Stimulated activated naive CD8-positive, alpha-beta T cell treated with anti-CD3 and anti-CD28 coated beads, Interleukin-15, Interleukin-2, amounts not matched to agents 100 ng/mL and 50 ng/mL, for 24 hours (primary cell): ENCODE data around the gene EHMT2.
A peak's percentile ranks its signal among the peaks of the same experiment; 100 is the strongest.
"Not testable (repeated sequence)": the region's sequence is repeated elsewhere in the genome, so short reads cannot be mapped to it uniquely, and the experiment has no call there.

Experiments
- H3K27ac Mint-ChIP-seq: one replicate; pipeline ENCODE4 v1.8.0; 2021; ENCODE audit warnings: mild to moderate bottlenecking, mixed read lengths
- H3K27me3 Mint-ChIP-seq: one replicate; pipeline ENCODE4 v1.8.0; 2021; ENCODE audit warnings: mixed read lengths
- H3K36me3 Mint-ChIP-seq: one replicate; pipeline ENCODE4 v1.8.0; 2021; ENCODE audit warnings: low read depth, mixed read lengths
- H3K4me1 Mint-ChIP-seq: one replicate; pipeline ENCODE4 v1.8.0; 2021; ENCODE audit warnings: low read depth, mixed read lengths
- H3K4me3 Mint-ChIP-seq: one replicate; pipeline ENCODE4 v1.8.0; 2021; ENCODE audit warnings: mild to moderate bottlenecking, mixed read lengths
- H3K9me3 Mint-ChIP-seq: one replicate; pipeline ENCODE4 v1.8.0; 2021; ENCODE audit warnings: mixed read lengths

The EHMT2 gene

DNA sequence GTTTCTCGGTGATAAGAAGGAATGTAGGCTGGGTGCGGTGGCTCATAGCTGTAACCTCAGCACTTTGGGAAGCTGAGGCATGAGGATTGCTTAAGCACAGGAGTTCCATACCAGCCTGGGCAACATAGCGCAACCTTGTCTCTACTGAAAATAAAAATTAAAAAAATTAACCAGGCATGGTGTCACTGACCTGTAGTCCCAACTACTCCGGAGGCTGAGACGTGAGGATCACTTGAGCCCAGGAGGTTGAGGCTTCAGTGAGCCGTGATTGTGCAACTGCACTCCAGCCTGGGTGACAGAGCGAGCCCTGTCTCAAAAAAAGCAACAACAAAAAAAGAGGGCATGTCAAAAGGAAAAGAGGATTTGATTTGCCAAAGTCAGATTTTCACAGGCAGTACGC, 38.8 kb downstream of the EHMT2 start:
- Mint-ChIP-seq H3K27me3 (no peaks in the 10 kb centered on the region), H3K4me3 (no peak overlapping the region), H3K27ac (no peak overlapping the region), H3K9me3 (no peaks in the 10 kb centered on the region), H3K4me1 (peaks cover 16% of the 10 kb centered on the region), H3K36me3 (peaks cover 25% of the 10 kb centered on the region)

GRCh38 chr6:31857774-31858173, 39.7 kb downstream of the EHMT2 start:
- not testable (repeated sequence) for H3K4me3 Mint-ChIP-seq, H3K27me3 Mint-ChIP-seq, H3K27ac Mint-ChIP-seq, H3K9me3 Mint-ChIP-seq
- Mint-ChIP-seq H3K4me1 (peaks cover 11% of the 10 kb centered on the region), H3K36me3 (peaks cover 23% of the 10 kb centered on the region)

GRCh38 chr6:31851980-31852718, 45.3 kb downstream of the EHMT2 start:
- H3K27me3 Mint-ChIP-seq, H3K27ac Mint-ChIP-seq, H3K4me3 Mint-ChIP-seq, H3K36me3 Mint-ChIP-seq, H3K9me3 Mint-ChIP-seq, H3K4me1 Mint-ChIP-seq: not testable (repeated sequence)

- Mint-ChIP-seq H3K9me3 (no peaks in the 10 kb centered on the region), H3K4me3 (no peak overlapping the region), H3K4me1 (no peaks in the 10 kb centered on the region), H3K27ac (no peak overlapping the region), H3K36me3 (no peaks in the 10 kb centered on the region), H3K27me3 (no peaks in the 10 kb centered on the region)
Observed at GRCh38 chr6:31851485-31851832, 46.0 kb downstream of the EHMT2 start.

- no peak overlapping the region for H3K27ac Mint-ChIP-seq
- H3K4me3 Mint-ChIP-seq = no peak overlapping the region
- no peaks in the 10 kb centered on the region for H3K9me3 Mint-ChIP-seq
- H3K27me3 Mint-ChIP-seq = no peaks in the 10 kb centered on the region
- H3K4me1 Mint-ChIP-seq = no peaks in the 10 kb centered on the region
- H3K36me3 Mint-ChIP-seq = no peaks in the 10 kb centered on the region
Observed at GRCh38 chr6:31850765-31851484, 46.6 kb downstream of the EHMT2 start.

- Mint-ChIP-seq H3K36me3 (no peaks in the 10 kb centered on the region), H3K4me3 (no peak overlapping the region), H3K27me3 (no peaks in the 10 kb centered on the region), H3K4me1 (no peaks in the 10 kb centered on the region), H3K9me3 (no peaks in the 10 kb centered on the region), H3K27ac (no peak overlapping the region)
Observed at GRCh38 chr6:31847276-31847978, 50.1 kb downstream of the EHMT2 start.

DNA sequence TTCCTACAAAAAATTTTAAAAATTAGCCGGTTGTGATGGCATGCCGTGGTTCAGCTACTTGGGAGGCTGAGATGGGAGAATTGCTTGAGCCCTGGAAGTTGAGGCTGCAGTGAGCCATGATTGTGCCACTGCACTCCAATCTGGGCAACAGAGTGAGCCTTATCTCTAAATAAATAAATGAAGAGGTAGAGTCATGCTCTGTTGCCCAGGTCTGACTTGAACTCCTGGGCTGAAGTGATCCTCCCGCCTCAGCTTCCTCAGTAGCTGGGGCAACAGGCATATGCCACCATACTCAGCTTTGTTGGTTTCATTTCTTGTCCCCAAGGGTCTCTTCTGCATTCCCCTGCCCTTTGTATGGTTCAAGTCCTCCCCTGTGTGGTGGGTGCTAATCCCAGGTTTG, 53.0 kb downstream of the EHMT2 start:
- Mint-ChIP-seq H3K9me3 (no peaks in the 10 kb centered on the region), H3K27ac (no peak overlapping the region), H3K4me3 (no peak overlapping the region), H3K4me1 (peaks cover under 1% of the 10 kb centered on the region), H3K36me3 (peaks cover 19% of the 10 kb centered on the region), H3K27me3 (no peaks in the 10 kb centered on the region)

DNA sequence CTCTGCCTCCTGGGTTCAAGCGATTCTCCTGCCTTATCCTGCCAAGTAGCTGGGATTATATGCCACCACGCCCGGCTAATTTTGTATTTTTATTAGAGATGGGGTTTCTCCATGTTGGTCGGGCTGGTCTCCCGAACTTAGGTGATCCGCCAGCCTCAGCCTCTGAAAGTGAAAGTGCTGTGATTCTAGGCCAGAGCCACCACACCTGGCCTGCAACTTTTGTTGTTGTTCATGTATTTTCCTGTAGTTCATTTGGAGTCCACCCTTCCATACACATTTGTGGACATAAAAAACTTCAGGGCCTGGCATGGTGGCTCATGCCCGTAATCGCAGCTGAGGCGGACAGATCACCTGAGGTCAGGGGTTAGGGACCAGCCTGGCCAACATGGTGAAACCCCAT, 55.4 kb downstream of the EHMT2 start:
- no peaks in the 10 kb centered on the region for H3K9me3 Mint-ChIP-seq
- no peaks in the 10 kb centered on the region for H3K27me3 Mint-ChIP-seq
- H3K36me3 Mint-ChIP-seq = peaks cover 41% of the 10 kb centered on the region

DNA sequence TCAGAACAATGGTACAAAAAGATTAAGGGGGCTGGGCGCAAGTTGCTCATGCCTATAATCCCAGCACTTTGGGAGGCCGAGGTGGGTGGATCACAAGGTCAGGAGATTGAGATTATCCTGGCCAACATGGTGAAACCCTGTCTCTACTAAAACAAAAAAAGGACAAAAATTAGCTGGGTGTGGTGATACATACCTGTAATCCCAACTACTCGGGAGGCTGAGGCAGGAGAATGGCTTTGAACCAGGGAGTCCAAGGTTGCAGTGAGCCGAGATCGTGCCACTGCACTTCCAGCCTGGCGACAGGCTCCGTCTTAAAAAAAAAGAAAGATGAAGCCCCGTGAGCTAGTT, 57.7 kb downstream of the EHMT2 start:
- Mint-ChIP-seq H3K4me3 (peak overlapping the region; percentile 94), H3K4me1 (peaks cover 38% of the 10 kb centered on the region), H3K27ac (peak overlapping the region; percentile 84), H3K36me3 (peaks cover 64% of the 10 kb centered on the region)
- H3K27me3 Mint-ChIP-seq, H3K9me3 Mint-ChIP-seq: not testable (repeated sequence)

More for the DNA sequence above, 55.4 kb downstream of the EHMT2 start:
- Mint-ChIP-seq H3K4me1 (peaks cover 23% of the 10 kb centered on the region), H3K27ac (peak overlapping the region; percentile 40), H3K4me3 (no peak overlapping the region)

- Mint-ChIP-seq H3K4me3 (peak overlapping the region; percentile 94), H3K9me3 (no peaks in the 10 kb centered on the region), H3K36me3 (peaks cover 66% of the 10 kb centered on the region), H3K27me3 (no peaks in the 10 kb centered on the region), H3K27ac (peak overlapping the region; percentile 84), H3K4me1 (peaks cover 43% of the 10 kb centered on the region)
Observed at GRCh38 chr6:31838968-31839367, 58.5 kb downstream of the EHMT2 start.

GRCh38 chr6:31838114-31838553, 59.4 kb downstream of the EHMT2 start:
- peaks cover 47% of the 10 kb centered on the region for H3K4me1 Mint-ChIP-seq
- H3K9me3 Mint-ChIP-seq, H3K27me3 Mint-ChIP-seq: not testable (repeated sequence)
- peaks cover 66% of the 10 kb centered on the region for H3K36me3 Mint-ChIP-seq
- peak overlapping the region; percentile 100 for H3K27ac Mint-ChIP-seq
- peak overlapping the region; percentile 94 for H3K4me3 Mint-ChIP-seq

- Mint-ChIP-seq H3K36me3 (peaks cover 66% of the 10 kb centered on the region), H3K4me1 (peaks cover 51% of the 10 kb centered on the region), H3K27me3 (no peaks in the 10 kb centered on the region), H3K9me3 (no peaks in the 10 kb centered on the region), H3K4me3 (peak overlapping the region; percentile 94), H3K27ac (peak overlapping the region; percentile 100)
Observed at GRCh38 chr6:31837369-31838113, 60.0 kb downstream of the EHMT2 start.

DNA sequence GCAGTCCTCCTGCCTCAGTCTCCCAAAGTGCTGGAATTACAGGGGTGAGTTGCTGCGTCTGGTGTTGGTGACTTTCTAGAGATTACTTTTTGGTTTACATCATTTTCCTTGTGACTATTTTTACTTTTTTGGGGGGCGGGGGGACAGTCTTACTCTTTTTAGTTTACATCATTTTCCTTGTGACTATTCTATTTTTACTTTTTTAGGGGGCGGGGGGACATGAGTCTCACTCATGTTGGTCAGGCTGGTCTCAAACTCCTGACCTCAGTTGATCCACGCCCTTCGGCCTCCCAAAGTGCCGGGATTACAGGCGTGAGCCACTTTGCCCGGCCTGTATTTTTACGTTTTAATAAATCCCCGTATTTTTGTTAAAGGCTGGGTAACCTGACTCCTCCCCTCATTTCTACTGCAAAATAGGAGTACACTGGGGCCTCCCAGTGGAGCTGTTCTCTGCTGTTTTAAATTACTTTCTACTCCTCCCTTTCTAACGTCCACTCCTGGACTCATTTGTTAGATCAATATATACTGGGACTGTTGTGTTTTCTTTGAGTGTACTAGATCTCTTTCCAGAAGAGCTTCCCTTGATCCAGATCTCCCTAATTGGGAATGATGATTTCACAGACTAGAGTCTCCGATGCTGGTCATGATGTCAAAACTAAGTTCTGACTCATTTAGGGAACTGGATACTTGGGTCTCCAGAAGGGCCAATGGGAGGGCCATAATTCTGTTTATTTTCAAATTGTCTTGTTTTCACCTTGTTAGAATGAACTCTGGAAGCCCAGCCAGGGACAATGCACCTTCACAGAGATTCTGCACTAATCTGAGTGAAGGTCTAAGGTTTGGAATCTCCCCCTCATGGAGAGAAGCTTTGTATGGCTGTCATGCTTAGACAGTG, 60.8 kb downstream of the EHMT2 start:
- peaks cover 66% of the 10 kb centered on the region for H3K36me3 Mint-ChIP-seq
- peak overlapping the region; percentile 94 for H3K4me3 Mint-ChIP-seq
- no peaks in the 10 kb centered on the region for H3K27me3 Mint-ChIP-seq
- H3K4me1 Mint-ChIP-seq = peaks cover 51% of the 10 kb centered on the region
- no peaks in the 10 kb centered on the region for H3K9me3 Mint-ChIP-seq
- peak overlapping the region; percentile 100 for H3K27ac Mint-ChIP-seq

DNA sequence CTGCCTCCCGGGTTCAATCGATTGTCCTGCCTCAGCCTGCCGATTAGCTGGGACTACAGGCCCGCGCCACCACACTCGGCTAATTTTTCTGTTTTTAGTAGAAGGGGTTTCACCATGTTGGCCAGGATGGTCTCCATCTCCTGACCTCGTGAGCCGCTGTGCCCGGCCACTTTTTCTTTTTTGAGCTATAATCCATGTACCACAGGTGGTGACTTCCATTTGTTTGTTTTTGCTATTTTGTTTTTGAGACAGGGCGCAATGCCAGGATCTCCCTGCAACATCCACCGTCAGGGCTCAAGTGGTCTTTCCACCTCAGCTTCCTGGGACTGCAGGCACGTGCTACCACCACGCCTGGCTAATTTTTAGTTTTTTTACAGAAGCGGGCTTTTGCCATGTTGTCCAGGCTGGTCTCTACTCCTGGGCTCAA, 61.4 kb downstream of the EHMT2 start:
- H3K4me3 Mint-ChIP-seq = peak overlapping the region; percentile 94
- H3K27me3 Mint-ChIP-seq = no peaks in the 10 kb centered on the region
- peaks cover 57% of the 10 kb centered on the region for H3K4me1 Mint-ChIP-seq
- H3K27ac Mint-ChIP-seq = peak overlapping the region; percentile 100
- peaks cover 63% of the 10 kb centered on the region for H3K36me3 Mint-ChIP-seq
- no peaks in the 10 kb centered on the region for H3K9me3 Mint-ChIP-seq
